ENCODE results near the gene NEUROG2.

NEUROG2 gene

DNA sequence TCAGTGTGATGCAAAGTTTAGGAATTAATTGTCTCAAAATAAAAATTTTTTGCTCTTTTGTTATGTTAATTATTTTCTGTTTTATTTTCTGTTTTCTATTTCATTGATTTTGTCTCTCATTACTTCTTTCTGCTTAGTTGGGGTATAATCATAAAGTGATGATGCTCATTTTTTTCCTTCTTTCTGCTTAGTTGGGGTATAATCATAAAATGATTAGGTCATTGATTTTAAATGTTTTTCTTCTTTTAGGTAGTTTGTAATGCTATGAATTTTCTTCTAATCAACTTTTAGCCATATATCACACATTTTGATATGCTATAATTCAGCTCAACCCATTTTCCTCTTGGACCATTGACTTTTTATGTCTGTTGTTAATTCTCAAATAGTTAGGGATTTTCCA, 43.7 kb downstream of the NEUROG2 start:
- no peak for DNase-seq
